ENCODE data around the gene SCAI.
"Not testable (repeated sequence)": the region's sequence is repeated elsewhere in the genome, so short reads cannot be mapped to it uniquely, and the experiment has no call there.

The SCAI gene

GRCh38 chr9:125143377-125144090 is at the start of gene SCAI:
Gene SCAI, minus strand, starts transcription at chr9:125143528. Its CDS starts 91 bp downstream, at chr9:125143437.
- DNase-seq = peak; percentile 99

- DNase-seq = no peak
Observed at GRCh38 chr9:125190361-125190801, 47.1 kb upstream of the SCAI start.

GRCh38 chr9:125189361-125190289 is 46.3 kb upstream of the SCAI start, which contains the start of gene PPP6C:
Gene PPP6C, minus strand, starts transcription at chr9:125189803. Its CDS starts 85 bp downstream, at chr9:125189718.
- peak; percentile 97 for DNase-seq

DNA sequence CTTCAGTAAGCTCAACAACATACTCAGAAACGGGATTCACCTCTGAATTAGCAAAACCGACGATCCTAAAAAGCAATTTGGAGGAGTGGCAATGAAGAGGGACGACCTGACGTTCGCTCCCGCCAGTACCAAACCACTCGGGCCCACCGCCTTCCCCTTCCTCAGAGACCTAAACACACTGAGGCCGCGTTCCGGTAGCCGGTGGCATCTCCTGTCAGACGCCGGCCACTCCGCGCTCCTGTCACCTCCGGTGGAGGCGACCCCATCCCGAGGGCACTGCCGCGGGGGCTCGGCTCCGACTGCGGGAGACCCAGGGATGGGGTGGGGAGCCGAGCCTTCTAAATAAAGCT is 45.7 kb upstream of the SCAI start:
- DNase-seq = no peak

- no peak for DNase-seq
Observed at GRCh38 chr9:125183561-125183960, 40.2 kb upstream of the SCAI start.

- DNase-seq = no peak
Observed at GRCh38 chr9:125183054-125183453, 39.7 kb upstream of the SCAI start.

DNA sequence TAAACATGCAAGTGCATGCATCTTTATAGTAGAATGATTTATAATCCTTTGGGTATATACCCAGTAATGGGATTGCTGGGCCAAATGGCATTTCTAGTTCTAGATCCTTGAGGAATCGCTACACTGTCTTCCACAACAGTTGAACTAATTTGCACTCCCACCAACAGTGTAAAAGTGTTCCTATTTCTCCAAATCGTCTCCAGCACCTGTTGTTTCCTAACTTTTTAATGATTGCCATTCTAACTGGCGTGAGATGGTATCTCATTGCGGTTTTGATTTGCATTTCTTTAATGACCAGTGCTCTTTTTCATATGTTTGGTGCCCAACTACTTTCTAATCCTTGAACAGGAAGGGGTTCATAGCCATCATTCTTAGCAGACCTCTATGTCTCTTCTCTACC is 38.4 kb upstream of the SCAI start:
- not testable (repeated sequence) for DNase-seq

GRCh38 chr9:125180876-125181275 is 37.5 kb upstream of the SCAI start:
- no peak for DNase-seq

GRCh38 chr9:125179776-125180175 is 36.4 kb upstream of the SCAI start:
- DNase-seq = not testable (repeated sequence)

- DNase-seq = no peak
Observed at GRCh38 chr9:125177888-125178287, 34.6 kb upstream of the SCAI start.

- no peak for DNase-seq
Observed at GRCh38 chr9:125176636-125177035, 33.3 kb upstream of the SCAI start.

DNA sequence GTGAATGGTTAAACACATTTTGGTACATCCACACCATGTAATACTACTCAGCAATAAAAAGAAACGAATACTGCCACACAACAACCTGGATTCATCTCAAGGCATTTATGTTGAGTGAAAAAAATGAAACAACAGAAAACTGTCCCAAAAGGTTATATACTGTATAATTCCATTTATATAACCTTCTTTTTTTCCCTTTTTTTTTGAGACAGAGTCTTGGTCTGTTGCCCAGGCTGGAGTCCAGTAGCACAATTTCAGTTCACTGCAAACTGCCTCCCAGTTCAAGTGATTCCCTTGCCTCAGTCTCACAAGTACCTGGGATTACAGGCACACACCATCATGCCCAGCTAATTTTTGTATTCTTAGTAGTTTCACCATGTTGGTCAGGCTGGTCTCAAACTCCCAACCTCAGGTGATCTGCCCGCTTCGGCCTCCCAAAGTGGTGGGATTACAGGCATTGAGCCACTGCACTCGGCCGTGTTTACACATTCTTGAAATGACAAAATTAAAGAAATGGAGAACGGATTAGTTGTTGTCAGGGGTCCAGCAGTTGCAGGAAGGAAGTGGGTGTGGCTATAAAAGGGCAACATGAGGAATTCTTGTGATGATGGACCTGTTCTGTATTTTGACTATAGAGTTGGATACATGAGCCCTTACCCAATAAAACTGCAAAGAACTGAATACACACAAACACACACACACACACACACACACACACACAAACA is 28.9 kb upstream of the SCAI start:
- DNase-seq = no peak

GRCh38 chr9:125169895-125170294 is 26.6 kb upstream of the SCAI start:
- DNase-seq = no peak

DNA sequence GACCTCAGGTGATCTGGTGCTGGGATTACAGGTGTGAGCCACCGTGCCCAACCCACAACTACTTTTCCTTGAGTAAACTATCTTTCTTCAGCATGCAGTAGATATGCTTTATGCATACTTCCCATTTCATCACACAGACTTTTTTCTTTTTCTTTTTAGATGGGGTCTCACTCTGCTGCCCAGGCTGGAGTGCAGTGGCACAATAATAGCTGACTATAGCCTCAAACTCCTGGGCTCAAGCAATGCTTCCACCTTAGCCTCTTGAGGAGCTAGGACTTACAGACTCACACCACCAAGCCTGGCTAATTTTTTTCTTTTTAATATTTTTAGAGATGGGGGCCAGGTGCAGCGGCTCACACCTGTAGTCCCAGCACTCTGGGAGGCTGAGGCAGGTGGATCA is 23.4 kb upstream of the SCAI start:
- no peak for DNase-seq

DNA sequence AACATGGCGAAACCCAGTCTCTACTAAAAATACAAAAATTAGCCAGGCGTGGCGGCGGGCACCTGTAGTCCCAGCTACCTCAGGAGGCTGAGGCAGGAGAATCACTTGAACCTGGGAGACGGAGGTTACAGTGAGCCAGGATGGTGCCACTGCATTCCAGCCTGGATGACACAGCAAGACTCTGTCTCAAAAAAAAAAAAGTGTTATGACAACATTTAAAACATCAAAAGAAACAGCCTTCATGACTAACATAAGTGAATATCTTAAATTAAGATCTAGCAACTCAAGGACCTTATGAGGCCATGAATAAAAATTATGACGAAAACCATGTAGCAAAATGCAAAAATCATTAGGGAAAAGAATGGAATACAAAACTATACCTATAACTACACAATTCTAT is 19.6 kb upstream of the SCAI start:
- not testable (repeated sequence) for DNase-seq

- DNase-seq = no peak
Observed at GRCh38 chr9:125161284-125161918, 18.1 kb upstream of the SCAI start.

GRCh38 chr9:125160750-125161149 is 17.4 kb upstream of the SCAI start:
- DNase-seq = no peak

- no peak for DNase-seq
Observed at GRCh38 chr9:125156551-125156950, 13.2 kb upstream of the SCAI start.

DNA sequence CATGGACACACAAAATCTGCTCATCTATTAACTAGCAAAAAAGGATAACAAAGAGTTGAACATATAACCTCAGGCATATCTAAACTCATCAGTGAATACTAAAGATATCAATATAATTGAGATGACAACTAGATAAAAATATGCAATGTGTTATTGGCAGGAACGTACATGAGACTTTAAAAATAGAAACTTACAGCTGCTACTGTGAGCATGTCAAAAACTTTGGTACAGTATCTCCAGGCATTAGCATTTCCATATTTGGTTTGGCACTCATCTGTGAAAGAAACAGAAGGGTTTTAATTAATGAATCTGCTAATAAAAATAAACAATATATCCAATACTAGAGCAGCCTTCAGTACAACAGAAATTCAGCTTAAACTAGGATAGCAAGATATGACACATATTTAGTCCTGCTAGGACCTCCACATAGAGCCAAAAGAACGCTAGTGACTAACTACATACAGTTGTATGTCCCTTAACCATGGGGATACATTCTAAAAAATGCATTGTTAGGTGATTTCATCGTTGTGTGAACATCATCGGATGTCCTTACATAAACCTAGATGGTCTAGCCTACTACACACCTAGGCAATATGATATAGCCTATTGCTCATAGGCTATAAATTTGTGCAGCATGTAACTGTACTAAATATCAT is 10.5 kb upstream of the SCAI start:
- DNase-seq = no peak

GRCh38 chr9:125151730-125152129 is 8.4 kb upstream of the SCAI start:
- no peak for DNase-seq

GRCh38 chr9:125150349-125151245 is 7.3 kb upstream of the SCAI start:
- DNase-seq = no peak
